Kidney capillary endothelial cell (primary cell): ENCODE measurements around the gene SOBP.

Source experiments
- DNase-seq: peaks from one replicate; pipeline ENCODE4 v3.0.0-alpha.2; 2018; ENCODE audit warnings: low spot score

SOBP gene

DNA sequence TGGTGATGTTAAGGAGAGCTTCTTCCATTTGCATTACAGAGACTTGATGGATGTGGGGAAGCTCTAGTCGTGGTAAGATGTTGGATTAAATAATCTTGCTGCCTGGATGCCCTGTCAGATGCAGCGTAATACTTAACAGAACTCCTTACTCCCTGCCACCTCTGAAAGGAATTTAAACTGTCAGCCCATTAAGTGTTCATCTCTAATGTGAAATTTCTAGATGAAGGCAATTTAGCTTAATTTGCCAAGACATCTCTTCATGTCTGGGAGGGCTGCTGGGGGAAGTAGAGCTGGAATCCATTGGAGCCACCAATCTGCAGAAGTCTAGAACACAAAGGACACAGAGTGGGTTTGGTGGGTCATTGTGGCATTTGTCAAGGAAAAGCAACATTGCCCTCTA lies 64.4 kb downstream of the SOBP start:
- DNase-seq = no peak

DNA sequence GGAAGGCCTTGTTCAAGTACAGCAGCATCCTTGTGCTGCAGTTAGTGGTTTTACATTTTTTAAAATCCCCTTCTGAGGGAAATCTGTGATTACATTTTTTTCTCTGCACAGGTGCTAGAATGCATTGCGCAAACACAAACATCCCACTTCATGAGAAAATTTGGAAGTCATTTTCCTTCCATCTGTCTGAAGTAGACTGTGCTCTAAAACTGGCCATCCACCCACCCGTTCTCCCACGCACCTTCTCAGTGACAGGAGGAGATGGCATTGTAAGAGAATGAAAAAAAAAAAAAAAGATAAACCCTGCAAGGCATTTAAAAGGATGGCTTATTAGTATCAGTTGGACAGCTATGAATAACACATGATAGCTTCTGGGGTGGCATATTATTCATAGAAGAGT lies 65.0 kb downstream of the SOBP start:
- no peak for DNase-seq

DNA sequence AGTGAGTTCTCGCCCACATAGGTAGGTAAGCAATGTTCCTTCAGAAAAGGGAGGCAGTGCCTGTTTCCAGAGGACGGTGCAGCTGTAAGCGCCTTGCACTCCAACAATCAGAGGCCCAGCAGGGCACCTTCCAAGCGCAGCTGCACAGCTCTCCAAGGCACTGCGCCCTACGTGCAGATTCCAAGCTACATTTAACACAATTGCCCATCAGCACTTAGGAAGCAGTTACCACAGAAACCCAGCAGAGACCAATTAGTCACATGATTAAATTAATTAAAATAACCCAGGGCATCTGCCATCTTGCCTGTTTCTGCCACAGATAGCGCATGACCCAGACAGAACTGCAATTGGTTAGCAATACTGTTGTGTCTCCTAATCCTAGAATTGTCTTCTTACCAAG lies 65.5 kb downstream of the SOBP start:
- no peak for DNase-seq

DNA sequence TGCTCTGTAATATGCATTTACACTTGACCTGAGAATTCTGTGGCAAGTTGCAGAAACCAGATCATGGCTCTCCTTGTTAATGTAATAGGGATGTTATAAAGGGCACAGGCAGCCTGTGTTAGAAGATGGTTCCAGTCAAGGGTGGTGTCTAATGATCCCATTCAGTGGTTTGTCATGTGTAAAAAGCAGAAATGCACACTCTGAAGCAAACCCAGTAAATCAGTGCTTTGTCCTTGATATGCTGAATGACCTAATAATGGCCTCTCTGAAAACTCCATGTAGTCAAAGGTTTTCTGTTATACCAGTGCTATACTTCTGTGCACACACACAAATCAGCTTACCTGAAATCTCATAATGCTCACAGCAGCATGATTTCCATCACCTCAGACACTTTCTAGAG lies 66.2 kb downstream of the SOBP start:
- DNase-seq = no peak

DNA sequence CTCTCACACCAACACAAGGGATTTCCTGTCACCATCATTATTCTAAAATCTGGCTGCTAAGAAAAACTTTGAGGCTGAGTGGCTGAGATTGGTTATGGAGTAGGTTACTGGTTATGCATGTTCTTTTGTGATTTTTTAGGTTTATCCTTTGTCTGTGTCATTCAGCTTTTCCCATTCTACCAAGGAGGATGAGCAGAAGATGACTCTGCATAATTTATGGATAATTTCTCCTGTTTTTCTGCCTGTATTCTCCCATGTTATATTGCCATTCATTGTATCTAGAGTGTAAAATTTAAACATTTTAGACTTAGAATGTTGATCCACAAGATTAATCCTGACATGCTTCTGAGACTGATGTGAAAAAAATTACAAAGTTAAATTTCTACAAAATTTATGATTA lies 67.8 kb downstream of the SOBP start:
- no peak for DNase-seq

DNA sequence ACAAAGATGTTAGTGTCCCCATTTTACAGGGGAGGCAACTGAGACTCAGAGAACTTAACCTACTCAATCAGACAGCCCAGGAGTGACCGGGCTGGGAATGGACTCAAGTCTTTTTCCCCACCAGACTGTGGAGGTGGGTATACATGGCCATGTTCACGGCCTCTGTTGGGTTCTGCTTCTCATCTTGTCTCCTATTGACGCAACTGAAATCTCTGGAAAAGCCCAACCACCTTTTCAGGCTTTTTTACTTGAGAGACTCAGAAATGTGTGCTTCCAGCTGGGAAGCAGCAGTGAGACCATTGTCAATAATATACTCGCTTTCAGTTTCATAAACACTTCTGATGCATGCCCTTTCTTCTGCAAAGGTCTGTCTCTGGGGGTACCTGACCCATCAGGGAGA lies 70.7 kb downstream of the SOBP start:
- no peak for DNase-seq

DNA sequence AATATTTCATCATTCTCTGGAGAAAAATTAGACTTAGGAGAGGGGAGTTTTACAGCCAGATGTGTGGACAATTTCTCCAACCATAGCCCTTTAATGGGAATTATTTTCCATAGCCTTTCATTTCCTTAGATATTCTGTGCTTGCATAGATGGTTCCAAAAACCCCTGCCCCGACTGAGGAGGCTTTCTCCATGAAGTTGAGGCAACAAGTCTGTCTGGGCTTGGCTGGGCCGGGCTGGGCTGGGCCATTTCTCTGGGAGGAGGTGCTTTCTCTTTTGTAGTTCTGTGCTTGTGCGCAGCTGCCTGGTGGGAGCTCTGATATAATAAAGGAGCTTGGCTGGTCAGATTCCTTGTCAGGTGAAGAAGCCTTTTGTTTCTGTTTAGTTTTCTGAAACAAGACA lies 71.4 kb downstream of the SOBP start:
- no peak for DNase-seq

DNA sequence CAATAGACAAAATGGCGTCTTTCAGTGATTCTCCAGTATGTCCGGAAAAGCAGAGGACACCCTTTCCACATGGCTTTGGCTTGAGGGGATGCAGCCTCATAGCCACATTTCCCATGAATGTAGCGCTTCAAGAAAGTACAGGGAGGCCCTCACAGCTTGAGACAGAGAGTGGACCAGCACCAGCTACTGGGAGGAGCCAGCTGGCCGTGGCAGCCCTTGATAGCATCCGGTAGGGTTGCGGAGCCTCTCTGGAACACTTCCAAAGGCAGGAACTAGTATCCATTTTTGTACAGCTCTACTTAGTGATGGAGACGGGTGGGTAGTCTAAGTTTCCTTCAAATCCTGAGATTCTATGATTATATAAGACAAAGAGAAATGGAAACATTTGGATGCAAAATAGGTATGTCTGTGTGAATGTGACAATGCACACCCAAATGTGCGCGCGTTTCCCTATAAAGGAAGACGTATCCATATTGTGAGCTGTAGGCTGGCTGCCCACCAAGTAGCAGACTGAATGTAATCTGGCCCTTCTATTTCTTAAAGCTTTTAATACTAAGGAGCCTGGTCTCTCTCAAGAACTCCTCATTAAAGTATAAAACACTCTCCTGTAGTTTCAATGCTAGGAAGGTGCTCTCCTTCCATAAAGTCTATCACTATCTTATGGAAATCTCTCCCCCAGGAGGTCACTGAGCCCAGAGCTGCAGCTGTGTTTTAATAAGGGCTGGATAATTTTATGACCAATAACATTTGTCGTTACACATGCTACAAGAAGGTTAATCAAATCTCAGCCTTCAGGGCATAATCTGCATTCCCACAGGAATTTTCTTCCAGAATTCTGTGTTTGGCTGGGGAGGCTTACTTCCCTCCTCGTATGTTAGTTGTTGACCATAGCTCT lies 74.0 kb downstream of the SOBP start:
- no peak for DNase-seq

DNA sequence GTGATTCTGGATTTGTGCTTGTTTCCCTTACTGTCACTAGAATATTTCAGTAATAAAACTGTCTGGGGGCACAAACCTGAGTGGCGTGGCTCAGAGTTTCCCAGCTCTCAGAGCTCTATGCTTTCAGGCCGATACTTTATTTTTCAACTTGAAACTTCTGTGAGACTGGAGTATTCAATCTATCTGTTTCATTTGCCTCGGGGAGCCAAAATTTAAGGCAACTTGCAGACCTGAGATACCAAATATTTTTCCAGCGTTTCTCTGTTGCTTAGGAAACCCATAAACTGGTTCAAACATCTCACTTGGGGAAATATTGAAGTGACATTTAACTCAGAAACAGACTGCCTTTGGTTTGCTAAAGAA lies 74.7 kb downstream of the SOBP start:
- no peak for DNase-seq

DNA sequence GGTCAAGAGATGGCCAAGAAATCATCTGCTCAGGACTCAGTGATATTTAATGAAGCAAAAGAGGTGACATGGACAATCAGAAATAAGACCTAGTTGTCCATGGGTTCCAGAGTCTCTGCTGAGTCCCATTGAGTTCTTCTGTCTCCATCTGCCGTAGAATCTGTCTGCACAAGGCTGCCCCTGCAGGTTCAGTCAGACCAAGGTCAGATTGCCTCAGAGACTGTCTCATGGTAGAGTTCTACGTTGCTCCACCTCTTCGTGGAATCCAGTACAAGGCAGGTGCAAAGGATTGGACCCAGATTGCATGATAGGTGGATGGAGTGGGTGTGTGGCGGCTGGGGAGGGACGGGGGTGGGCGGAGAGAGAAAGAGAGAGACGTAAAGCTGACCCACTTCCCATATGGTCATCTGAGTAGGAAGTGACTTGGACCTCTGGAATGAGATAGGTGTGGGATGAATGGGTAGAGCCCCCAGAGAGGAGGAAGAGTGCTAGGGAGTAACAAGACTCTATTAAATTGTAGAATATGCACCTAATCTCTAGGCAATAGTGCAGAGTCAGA lies 75.3 kb downstream of the SOBP start:
- DNase-seq = no peak

DNA sequence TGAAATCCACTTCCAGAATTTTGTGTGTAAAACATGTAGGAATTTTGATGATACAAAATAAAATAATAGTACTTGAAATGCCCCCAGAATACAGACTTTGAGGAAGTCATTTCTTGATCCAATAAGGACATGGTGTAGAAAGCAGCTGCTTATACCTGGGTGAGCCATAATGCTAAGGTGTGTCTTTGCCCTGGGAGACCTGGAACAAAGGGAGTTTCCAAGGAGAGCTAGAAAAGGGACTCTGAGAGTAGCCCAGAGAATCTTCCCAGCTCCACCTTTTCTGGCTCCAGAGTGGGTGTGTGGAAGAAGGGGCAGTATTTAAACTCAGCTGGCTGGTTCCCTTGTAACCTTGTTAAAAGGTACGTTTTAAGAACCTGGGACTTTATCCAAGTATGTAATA lies 77.7 kb downstream of the SOBP start:
- no peak for DNase-seq

DNA sequence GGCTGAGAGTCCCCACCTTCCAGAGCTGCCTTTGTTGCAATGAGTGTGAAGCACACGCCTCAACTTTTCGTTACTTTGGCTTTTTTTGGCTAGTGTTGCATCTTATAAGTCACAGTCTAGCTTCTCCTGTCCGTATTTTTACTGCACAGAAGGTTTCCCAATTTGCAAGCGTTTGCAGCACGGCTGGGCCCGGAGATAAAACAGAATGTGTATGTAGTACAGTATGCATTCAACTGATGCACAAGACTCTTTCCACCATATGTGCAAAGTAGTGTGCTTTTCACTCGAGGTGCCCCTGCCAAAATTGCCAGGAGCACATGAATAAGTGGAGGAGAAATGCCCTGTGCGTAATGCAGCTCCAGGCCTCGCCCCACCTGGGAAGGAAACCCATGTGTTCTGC lies 79.6 kb downstream of the SOBP start:
- DNase-seq = no peak

DNA sequence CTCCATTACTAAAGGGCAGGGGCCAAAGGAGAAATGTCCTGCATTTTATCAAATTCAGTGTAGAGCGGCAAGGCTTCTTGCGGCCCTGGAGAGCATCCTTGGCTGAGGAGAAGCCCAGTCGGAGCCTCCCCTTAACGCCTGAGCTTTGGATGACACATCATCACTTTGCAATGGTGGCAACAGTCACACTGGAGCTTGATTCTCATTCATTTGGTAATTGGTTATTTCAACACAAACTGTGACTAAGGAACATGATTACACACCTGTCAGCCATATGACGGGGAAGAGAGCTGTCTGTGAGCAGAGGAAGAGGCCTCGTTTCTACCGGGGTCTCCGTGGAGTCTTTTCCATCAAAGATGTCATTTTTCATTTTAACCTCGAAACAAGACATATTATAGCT lies 81.4 kb downstream of the SOBP start:
- no peak for DNase-seq

DNA sequence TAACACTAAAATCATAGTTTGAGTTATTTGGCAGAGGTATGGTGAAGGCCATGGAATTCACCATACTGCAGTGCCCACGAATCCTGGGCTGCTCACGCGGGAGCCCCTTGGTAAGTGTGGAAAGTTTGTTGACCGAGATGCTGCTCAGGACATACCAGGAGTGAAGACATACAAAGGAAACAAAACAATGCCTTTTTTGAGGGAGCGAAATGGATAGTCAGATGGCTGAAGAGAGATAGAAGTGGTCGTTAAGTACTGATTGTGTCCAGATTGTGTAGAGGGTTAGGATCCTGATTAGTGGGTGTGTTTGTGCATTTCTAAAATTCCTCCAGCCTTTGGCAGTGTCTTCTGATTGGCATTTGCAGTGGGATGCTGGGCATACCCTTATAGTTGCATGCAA lies 83.0 kb downstream of the SOBP start:
- no peak for DNase-seq

DNA sequence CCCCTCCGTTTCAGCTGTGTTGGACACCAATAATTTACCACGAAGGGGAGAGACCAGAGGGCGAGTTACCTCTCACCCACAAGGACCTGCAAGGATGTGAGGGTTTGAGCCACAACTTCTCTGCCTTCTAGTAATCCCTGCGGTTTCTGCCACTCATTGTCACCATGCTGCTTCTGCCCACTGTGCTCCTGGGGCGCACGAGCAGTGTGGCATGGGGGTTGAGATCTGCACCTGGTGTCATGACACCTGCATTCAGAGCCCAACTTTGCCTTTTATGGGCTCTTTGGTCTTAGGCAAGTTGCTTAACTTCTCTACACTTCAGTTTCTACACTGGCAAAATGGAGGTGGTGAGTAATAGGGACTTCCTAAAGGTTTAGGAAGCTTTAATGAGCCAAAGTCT lies 84.9 kb downstream of the SOBP start:
- DNase-seq = no peak

DNA sequence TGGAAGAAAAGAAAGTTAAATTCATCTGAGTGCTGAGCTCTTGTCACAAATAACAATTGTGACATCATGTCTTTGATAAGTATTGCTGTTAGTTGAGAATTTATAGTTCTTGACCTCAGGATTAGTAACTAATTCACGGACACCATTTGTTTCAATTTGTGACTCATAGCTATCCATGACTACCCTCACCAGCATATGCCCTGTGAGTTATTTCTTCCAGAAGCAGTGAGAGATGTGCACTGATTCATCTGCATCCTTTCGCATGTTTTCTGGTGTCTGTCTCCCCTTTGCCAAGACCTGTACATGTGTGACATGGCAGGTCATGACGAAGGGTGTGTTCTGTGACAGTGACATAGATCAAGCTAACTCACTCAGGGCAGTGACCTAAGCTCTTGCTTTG lies 86.9 kb downstream of the SOBP start:
- peak; percentile 53 for DNase-seq

DNA sequence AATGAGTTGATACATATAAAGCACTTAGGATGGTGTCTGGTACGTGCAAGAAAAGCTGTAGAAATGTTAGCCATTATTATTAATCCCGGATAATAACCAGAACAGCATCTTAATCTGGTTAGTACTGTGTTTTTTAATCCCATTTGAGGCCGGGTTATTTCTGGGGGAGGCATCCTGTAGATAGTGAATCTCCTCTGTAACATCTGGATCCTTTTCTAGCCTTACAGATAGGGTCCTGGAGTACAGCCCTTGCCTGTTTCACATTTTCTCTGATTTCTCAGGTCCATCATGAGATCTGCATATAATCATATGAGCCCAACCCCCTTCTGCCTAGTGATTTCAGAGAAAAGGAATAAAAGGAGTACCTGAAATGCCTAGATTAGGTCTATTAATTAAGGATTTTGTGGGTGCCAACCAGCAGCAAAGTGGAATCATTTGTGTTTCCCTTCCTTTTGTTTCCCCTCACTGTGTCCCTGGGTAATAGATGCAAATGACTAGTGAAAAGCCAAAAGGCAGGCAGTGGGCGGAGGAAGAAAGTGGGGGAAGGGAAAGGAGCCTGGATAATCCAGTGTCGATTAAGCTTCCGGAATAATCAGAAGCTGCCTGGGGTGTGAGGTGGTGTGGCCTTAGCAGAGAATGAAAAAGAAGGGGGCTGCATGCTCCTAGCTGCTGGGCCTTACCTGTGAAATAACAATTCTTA lies 88.9 kb downstream of the SOBP start:
- no peak for DNase-seq

DNA sequence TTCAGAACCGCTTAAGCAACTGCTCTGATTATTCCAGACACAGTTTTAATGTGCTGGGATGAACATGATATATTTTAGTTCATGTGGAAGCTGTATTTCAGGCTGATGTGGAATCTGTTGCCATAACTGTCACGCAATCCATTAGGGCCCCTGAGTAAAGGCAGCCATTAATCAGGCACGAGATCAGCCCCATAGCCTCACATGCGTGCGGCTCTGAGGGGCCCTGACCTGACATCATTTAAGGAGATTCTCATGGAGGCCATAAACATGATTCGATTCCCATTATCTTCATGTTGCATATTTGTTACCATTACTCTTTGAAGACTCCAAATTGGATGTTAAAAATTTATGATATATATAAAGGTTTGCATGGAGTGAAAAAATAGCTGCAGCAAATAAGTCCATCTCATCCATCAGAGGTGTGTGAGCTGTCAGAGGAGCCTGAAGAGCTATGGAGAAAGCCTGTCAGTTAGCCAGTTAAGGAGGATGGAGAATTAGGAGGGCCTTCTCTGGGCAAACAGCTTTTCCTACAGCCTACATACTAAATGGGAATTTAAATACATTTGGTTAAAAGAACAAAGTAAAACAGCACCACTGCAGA lies 89.6 kb downstream of the SOBP start:
- DNase-seq = no peak

DNA sequence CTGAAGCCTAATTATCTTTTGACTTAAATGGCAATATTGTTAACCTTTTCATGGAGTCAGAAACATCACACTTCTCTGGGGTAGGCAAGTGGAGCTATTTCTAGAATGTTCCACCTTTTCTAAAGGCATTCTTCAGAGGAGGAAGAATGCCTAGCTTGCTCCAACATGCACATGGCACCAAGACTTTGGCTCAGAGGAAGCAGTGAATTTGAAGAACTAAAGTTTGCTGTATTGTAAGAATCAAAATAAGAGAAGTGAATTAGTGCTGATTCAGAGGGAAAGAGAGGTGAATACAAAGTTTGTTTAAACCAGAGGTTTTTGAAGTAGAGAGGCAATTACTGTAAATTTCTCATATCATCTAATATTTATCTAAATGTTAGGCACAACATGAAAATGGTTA lies 92.2 kb downstream of the SOBP start:
- no peak for DNase-seq

DNA sequence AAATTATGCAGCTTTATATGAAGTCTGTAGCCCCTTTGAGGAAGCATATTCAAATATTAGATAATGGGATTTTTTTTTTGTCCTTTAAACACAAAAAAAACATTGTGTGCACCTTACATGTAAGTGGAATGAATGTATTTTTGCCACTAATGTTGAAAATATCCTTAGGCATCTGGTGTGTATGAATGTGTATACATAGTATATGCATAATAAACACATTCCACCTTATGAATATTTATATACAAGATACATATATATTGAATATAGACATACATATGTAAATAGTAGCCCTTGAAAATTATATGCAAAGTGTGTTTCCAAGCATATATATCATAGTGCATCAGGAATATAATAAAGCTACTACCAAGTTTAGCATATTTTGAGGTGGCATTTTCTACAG lies 94.8 kb downstream of the SOBP start:
- DNase-seq = no peak

DNA sequence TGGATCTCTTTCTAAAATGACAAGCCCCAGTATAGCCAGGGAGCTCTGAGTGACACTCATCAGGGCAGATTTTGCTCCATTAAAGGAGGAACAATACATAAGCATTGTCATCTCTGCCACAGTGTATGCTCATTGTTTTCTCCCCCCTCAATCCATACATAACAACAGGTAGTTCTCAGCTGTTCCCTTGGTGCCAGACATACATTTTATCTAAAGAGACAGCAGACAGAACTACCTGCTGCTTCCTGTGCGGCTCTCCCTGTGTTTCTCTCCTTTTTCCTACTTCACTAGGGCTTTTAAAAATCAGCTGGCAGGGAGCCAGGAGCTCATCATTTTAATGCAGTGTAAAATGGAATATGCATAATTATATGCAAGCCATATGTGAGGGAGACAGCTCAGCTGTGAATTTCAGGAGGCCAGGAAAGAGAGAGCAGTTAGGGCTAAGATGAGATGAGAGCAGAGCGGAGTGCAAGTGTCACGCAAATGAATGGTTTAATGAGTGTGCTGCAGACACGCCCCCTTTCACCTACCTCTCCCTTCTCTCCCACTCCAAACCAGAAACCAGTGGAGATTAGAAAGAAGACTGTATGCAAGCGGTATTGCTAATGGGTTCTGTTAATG lies 96.0 kb downstream of the SOBP start:
- DNase-seq = no peak

DNA sequence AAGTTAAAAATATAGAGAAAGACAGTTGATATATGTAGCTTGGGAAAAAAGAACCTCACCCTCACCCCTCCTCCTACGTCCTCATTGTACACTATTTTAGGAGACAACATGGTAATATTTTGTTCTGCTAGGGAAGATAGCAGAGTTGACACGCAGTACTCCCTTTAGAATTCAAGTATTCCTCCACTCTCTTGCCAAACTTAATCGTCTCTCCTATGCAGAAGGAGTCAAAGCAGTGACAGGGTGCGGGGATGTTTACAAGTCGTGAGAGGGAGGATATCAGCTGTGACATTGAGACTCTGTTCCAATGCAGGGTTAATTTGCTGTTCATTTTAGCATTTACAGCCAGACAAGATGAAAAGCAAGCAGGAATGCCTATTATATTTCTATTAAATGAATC lies 97.5 kb downstream of the SOBP start:
- DNase-seq = no peak

DNA sequence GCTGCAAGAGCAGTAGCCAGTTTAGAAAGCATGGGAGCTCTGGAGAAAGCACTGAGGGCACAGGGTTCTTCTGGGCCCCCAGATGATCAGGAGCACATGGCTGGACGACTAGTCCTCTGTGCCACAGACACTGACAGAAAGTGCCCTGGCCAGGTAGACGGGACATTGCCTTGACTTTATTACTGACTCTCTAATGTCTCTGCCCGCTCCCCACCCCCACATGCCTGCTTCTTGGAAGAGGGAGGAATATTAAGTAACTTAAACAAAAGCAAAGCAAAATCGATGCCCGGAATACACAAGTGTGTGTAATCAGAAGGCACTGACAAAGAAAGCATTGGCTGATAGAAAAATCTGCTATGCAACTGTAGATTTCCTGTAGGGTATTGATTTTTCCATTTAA lies 99.3 kb downstream of the SOBP start:
- DNase-seq = no peak
